Activated CD8-positive, alpha-beta memory T cell treated with anti-CD3 and anti-CD28 coated beads, Interleukin-2, amount 50 U/mL, for 1 hour (primary cell): Measurements from ENCODE around the gene EIF3J.
"Not testable (repeated sequence)": the region's sequence is repeated elsewhere in the genome, so short reads cannot be mapped to it uniquely, and the experiment has no call there.

Source experiments
- DNase-seq: peaks from one replicate; pipeline ENCODE4 v3.0.0-alpha.2; 2020; ENCODE audit errors: extremely low read depth

EIF3J gene

DNA sequence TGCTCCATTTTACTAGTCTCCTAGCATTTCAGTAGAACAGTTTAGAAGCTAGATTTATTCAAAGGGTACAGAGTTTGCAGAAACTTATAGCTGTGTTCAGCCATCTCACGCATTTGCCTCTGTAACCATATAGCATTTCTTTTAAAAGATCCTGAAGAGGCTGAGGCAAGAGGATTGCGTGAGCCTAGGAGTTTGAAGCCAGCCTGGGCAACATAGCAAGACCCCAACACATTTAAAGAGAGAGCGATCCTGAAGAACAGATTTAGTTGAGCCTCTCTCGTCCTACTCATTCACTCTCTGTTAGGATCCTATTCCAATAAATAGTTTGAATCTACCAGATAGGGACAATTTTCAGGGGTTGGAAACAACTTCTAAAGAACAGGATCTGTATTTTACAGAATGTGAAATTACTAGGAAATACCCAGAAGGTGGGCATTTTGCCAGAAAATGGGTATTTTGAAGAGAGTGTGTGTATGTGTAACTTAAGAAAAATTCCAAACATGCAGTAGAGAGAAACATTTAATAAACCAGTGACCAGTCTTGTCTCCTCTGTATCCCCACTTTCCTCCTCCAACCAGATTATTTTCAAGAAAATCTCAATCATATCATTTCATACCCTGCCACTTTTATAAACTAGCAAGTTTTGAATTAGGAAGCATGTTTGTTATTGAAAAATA, 4.5 kb downstream of the EIF3J start:
- no peak for DNase-seq

DNA sequence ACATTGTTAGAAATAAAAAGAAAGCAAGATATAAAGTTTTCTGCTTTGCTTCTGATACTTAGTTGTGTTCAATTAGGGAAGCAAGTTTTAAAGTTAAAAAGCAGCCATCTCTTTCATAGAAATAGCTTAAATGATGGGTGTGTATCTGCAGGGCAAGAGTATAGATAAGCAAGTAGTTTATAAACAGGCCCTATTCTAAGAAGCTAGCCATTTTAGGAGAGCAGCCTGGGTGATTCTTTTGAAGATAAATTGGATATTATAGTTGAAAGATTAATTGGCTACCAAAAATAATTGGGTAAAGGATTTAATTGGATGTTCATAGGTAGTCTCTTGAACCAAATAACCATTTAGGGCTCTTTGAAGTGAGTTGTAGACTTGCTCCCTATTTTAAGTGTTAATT, 5.6 kb downstream of the EIF3J start:
- DNase-seq, result no peak

DNA sequence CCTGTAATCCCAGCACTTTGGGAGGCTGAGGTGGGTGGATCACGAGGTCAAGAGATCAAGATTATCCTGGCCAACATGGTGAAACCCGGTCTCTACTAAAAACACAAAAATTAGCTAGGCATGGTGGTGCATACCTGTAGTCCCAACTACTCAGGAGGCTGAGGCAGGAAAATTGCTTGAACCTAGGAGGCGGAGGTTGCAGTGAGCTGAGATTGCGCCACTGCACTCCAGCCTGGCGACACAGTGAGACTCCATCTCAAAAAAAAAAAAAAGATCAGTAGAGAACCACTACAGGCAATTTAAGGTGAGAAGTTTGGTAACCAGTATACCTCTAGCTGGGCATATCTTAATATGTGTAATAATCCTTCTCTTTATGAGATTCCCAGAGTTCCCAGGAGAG, 7.8 kb downstream of the EIF3J start:
- not testable (repeated sequence) for DNase-seq

DNA sequence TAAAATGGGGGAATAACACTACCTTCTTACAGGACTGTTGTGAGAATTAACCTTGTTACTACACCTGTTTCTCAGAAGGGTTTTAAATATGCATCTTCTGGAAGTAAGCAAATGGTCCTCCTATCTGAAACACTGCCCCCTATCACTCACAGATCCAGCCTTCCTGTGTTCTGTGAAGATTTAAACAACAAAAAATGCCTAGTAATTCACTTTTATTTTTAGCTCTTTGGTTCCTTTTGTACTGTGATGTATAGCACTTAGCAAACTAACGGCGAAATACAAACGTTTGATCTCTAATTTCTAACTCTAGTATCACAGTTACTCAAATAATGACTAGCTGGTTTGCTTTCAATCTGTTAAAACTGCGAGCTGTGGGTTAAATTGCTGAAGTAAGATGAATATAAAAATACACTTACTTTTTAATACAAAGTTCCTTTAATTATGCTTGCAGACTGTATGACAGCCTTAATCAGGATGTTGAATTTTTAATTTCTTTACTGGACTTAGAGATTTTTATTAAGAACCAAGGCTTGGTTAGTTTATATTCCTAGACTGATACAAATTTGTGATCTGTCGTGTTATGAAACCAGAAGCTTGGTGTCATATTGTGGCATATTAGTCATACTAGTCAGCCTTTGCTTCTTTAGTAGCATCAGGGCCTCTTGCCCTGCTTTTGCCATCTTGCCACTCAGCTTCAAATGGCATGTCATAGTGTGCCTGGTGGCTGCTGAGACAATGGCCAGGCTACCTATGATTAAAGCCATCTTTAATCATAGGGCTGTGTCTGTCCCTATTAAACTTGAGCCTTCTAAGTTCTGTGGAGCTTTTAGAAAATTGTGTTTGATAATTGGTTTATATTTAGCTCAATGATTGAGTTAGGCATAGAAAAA, 9.2 kb downstream of the EIF3J start:
- no peak for DNase-seq

DNA sequence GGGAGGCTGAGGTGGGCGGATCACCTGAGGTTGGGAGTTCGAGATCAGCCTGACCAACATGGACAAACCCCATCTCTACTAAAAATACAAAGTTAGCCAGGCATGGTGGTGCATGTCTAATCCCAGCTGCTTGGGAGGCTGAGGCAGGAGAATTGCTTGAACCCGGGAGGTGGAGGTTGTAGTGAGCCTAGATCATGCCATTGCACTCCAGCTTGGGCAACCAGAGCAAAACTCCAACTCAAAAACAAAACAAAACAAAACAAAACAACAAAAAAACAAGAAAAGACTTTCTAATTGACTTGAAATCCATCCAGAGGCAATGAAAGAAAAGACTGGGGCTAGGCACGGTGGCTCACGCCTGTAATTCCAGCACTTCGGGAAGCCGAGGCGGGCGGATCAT, 12.2 kb downstream of the EIF3J start:
- not testable (repeated sequence) for DNase-seq

DNA sequence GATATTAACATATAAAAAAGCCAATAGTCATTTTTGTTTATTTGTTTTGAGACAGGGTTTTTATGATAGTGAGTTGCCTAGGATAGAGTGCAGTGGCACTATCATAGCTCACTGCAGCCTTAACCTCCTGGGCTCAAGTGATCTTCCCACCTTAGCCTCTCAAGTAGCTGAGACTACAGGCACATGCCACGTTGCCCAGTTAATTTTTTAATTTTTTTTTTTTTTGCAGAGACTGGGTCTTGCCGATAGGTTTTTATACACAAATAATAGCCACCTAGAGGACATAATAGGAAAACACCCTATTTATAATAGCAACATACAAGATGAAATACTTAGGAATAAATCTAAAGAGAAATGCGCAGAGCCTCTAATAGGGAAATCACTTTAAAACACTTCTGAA, 13.3 kb downstream of the EIF3J start:
- DNase-seq, result no peak

DNA sequence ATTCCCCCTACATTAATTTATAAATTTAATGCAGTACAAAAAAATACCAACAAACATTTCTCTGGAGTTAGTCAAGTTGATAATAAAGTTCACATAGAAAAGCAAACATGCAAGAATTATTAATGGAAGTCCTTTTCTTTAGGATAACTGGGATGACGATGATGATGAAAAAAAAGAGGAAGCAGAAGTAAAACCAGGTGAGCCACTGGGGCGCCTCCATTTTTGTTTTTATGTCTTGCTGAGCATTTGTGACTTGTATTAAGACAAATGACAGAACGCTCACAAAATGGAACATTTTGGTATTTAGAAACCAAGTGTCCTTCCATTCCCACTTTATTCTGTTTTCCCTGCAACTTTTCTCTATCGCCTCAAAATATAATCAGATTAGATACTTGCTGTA, 13.8 kb downstream of the EIF3J start:
- no peak for DNase-seq

DNA sequence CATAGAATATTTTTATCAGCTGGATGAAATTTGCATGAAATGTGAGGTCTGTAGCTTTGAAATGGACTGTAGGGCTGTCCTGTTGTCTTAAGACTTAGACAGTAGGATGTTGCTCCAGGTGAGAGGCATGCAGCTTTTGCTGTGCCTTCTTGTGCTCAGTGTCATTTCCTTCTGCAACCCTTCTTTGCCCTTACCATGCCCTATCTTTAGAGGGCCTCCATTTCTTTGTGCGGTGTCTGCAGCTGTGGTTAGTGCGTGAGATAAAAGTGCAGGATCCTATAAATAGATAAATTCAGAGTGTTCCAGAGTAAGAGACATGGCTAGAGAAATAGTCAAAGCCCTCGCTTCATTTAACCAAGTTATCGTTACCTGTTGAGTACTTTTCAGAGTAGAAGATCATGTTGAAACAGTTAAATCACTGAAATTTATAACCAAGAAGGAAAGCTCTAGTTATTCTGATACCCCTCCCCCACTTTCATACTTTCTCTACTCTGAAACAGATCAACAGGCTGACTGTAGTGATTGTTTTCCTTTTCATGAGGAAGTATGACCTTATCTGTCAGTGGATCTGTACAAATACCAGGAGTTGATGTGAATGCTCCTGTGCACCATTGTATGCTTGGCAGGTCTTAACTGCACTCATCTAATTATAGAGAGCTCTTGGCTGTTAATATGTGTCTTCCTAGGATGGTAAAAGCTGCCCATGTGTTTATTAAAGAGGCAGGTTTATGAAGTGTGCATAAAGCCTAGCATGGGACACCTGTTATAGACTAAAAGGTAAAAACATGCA, 18.2 kb downstream of the EIF3J start:
- DNase-seq, result no peak

DNA sequence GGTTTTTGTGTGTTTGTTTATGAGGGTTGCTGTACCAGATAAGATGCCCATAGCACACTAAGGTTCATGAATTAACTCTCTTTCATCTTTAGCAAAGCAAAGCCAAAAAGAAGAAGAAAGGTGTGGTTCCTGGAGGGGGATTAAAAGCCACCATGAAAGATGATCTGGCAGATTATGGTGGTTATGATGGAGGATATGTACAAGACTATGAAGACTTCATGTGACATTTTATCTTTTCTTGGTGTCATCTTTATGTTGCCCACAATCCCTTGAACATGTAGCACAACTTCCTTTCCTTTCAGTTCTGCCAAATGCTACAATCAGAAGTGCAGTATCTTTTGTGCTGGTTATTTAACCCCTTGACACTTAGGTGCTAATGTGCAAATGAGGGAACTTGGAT, 24.0 kb downstream of the EIF3J start:
- not testable (repeated sequence) for DNase-seq

DNA sequence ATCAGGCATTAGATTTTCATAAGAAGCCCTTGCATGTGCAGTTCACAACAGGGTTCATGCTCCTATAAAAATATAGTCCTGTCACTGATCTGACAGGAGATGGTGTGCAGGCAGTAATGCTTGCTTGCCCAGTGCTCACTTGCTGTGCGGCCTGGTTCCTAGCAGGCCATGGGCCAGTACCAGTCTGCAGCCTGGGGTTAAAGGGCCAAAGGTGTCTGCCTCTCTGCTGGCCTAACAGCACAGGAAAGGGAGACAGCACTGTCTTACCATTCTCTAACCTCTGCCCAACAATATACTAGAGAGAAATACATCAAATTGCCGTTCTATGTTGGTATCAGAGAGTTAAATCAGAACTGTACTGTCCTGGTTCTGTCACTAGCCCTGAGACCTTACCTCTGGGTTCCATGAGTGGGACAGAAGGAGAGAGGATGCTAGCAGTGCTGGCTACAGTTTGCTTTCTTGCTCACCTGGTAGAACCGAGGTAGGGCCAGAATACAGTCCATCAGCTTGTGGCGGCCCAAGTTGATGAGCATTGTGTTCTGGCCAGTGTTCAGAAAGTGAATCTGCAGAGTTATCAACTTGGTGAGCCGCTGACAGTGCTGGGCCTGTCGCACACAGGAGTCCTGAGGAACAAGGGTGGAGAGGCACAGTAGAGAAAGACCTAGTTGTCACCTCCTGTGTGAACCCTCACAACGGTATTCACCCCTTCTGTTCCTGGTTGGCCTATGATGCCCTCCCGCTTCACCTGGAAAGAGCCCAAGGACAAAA, 28.6 kb downstream of the EIF3J start:
- no peak for DNase-seq

DNA sequence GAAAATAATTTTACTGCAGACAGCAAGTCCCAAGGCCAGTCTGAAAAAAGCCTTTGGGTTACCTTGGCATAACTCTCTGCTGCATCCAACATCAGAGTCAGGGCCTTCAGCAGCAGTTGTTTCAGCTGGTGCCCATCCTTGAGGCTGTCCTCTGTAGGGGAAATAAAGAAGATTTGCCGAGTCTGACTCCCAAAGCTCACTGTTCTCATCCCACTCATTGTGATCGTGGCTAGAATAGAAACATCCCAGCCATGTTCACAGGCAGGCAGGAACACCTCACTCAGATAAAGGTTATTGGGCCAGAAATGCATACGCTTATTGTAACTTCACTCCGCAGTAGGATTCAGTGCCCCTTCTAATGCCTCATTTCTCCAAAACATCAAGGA, 29.2 kb downstream of the EIF3J start:
- no peak for DNase-seq

DNA sequence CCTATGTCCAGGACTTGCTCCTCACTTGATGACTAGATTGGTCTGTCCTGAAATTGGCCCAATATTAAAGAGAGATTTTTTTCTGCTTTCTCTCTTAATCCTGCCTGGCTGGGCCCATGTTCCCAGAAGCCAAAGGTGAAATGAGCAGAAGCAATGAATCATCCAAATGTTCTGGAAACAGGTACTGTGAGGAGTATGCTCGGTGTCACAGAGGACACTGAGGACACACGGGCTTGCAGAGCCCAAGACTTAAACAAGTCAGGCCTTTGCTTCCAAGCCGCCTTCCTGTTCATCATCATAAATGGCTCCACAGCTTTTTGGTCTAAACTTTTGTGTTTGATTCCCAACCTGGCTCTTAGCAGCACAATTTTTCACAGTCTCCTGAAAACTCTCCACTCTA, 31.4 kb downstream of the EIF3J start:
- DNase-seq, result no peak

DNA sequence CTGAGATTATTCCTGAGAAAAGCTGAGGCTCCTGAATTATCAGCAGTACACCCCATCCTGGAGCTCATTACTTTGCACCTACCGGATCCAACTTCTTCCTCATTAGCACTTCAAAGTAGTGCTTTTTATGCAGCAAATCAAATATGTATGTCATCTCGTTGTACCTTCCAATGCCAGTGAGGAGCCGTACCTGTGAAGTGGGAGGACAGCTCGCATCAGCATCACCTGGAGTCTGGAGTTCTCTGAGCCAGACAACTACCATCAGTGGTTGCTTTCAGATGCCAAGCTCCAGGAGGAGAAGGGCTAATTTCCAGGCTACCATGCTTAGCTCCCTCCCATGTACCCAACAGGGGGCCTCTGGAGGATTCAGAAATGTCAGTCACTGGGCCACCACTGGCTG, 32.4 kb downstream of the EIF3J start:
- DNase-seq, result no peak

DNA sequence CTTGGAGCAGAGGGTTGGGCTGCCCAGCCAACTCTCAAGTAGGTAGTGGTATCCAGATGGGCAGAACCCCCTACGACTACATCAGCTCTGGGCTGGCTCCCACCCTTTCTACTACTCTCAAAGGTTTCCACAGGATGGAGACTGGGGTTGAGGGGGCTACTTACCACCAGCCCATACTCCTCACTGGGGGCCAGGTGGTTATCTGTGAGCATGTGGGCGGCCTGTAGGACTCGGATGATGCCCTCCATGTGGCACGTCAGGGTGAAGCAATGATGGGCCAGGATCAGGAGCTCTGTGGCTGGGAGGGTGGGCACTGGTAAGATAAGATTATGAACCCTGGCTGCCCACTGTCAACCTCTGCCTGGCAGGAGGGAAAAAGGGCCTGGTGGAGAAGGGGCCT, 33.4 kb downstream of the EIF3J start:
- no peak for DNase-seq

DNA sequence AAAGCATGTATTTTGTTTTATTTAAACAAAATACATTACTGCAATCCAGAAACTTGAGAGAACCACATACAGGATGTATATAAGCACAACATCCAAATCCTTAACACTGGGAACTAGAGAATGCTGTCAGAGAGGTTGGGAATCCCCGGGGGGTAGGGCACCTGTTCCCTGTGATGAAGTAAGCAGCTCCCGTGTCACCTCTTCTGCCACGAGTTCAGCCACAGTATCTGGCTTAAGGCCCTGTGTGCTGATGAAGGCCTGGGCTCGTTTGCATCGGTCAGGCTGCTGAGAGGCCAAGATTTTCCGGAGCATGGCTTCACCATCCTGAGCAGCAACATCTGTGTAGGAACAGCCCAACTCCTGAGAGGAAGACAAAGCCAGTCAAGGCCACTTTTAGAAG, 36.4 kb downstream of the EIF3J start:
- DNase-seq, result no peak

DNA sequence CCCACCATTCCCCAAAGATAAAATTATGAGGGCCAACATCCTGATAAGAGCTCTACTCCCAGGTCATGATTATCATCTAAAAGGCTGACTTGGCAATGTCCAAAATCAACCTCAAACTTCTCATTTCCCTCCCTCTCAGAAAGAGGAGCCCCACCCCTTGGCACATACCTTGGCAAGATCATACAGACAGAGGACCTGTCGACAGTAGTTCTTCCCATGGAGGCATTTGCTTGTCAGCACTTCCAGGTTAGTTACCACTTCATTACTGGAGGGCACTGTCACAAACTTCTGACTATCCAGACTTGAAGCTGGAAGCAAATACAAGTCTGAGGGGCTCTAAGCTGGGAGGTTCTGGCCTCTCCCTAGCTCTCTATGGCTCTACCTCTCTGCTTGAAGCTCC, 37.8 kb downstream of the EIF3J start:
- no peak for DNase-seq

DNA sequence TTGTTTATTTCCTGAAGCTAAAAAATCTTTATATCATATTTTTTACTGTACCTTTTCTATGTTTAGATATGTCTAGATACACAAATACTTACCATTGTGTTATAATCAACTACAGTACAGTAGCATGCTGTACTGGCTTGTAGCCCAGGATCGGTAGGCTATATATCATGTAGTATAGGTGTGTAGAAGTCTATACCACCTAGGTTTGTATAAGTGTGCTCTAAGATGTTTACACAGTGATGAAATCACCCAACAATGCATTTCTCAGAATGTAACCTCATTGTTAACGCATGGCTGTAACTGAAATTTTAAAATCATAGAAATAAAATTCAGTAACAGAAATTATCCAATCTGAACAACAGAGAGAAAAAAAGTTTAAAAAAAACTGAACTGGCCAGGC, 43.2 kb downstream of the EIF3J start:
- no peak for DNase-seq

DNA sequence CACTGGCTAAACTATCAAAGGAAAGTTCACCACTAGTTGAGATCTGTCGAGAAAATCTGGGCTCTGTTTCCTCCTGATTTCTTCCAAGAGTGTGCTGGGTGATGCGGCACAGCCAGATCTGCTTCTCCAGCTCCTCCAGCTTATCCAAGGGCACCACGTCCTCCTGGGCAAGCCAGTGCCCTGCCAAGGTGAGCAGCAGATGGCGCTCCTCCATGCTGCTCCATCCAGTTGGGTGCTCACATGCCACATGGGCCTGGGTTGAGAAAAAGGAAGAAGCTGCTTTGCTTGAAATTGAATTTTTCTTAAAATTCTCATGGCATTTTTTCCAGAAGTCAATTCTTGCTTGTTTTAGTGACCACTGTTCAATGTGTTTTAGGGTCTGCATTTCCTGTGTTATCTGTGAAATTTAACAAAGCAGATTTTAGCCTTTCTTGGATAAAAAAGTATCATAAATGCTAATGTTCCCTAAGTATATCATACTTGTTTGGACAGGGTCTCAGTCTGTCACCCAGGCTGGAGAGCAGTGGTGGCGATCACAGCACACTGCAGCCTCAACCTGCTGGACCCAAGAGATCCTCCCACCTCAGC, 47.3 kb downstream of the EIF3J start:
- no peak for DNase-seq

DNA sequence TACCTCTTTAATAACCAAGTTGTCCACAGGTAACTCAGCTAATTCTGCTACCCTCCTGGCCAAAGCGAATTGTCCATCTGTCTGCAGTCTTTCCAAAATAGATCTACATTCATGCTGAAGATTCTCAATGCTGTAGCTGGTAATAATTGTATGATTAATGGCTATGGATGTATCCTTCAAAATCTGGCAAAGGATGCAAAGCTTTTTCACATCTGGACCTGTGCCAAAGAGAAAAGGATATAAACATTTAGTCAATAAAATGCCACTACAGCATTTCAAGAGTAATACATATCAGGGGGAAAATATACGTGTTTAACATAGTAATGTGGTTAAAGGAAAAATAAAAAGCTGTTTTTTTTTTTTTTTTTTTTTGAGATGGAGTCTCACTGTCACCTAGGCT, 48.7 kb downstream of the EIF3J start:
- no peak for DNase-seq

DNA sequence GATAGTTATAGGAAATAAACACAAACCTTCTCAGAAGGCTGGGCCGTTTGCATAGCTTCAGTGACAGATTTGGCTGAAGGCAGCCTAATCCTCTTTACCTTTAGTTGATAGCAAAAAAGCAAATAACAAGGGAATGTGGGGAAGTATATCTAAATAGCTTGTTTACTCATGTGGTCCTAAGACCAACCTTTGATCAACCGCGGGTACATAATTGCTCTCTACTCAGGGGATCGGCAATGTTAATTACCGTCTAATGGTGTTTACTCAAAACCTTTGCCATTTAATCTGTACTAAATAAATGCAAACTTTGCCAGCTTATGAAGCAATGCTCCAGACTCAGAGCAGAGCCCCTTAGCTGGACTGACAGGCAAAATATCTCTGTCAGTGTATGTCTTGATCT, 51.6 kb downstream of the EIF3J start:
- no peak for DNase-seq

DNA sequence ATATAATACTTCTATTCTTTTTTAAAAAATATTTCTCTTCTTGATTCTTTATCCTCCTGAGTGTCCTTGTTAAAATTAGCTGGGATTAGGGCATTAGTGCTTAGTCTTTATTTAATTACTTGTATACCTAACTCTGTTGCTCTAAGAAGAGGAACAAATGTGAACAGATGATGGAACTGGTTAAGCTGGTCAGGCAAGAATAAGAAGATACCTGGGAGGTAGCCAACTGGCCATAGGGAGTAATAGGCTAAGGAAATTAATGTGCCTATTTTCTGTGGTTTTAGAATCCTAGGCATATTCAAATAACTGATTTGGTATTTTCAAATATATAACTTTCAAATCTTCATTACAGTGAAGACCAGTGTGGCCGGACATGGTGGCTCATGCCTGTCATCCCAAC, 54.4 kb downstream of the EIF3J start:
- no peak for DNase-seq
